Measurements from ENCODE around the gene SHROOM1.

- no peak for TF ChIP-seq POLR2A (IDR thresholded peaks at IDR 0.05)
- TF ChIP-seq, protein P1, sequence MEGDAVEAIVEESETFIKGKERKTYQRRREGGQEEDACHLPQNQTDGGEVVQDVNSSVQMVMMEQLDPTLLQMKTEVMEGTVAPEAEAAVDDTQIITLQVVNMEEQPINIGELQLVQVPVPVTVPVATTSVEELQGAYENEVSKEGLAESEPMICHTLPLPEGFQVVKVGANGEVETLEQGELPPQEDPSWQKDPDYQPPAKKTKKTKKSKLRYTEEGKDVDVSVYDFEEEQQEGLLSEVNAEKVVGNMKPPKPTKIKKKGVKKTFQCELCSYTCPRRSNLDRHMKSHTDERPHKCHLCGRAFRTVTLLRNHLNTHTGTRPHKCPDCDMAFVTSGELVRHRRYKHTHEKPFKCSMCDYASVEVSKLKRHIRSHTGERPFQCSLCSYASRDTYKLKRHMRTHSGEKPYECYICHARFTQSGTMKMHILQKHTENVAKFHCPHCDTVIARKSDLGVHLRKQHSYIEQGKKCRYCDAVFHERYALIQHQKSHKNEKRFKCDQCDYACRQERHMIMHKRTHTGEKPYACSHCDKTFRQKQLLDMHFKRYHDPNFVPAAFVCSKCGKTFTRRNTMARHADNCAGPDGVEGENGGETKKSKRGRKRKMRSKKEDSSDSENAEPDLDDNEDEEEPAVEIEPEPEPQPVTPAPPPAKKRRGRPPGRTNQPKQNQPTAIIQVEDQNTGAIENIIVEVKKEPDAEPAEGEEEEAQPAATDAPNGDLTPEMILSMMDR (IDR thresholded peaks at IDR 0.05 in 4 of 5, conservative IDR thresholded peaks at IDR 0.05 in 1 of 5): no peak
Measured at GRCh38 chr5:132821791-132822190, 8.7 kb downstream of the SHROOM1 start.

Measured in gastrocnemius medialis (tissue), 4 donors.